Measurements from ENCODE around the gene KCNK13. TPM values are rescaled to one million over a fixed set of nuclear protein-coding genes. Genes with fewer than 3 reads are reported as not detected.

Gene KCNK13
- total RNA-seq, 1 donor from 2014 or later = not detected

DNA sequence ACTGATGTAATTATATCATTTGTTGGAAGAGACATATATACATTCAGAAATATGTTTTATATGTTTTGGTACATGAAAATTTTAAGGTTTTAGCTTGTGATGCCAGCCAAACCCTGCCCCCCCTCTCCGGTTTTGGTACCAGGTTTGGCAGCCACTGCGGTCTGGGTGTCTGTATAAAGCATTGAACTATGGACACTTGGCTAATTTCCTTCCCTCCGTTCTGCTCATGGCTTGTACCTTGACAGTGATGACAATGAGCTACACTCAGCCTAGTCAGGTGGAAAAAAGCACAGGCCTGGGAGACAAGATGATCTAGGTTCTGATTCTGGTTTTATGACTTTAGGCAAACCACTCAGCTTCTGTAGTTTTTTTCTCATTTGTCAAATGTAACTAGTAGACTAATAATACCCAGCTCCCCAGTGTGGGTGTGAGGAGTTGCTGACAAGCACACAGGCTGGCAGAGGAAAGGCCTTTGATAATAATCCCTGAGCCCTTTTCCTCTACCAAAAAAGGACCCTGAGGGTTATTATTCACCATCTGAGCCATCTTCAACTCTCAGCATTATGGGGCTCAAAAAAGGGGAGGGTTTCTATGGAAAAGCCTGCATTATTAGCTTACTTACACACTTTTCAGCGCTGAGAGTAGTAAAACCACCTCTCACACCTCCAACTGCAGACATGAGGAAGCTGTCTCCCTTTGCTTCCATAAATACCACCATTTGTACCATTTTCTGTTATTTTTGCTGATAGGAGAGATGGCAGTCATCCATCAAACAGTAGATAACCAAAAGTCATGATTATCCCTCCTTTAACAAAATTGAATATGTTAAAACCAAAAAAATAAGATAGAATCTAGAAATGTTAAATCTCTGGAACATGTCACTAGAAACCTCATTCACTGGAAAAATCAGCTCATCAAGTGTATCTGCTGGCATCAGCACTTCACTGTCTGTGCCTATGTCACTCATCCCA, 118.3 kb downstream of the KCNK13 start:
- H3K4me3 Mint-ChIP-seq (ENCODE audit: unreplicated experiment) = no peak overlapping the region
- DNase-seq (ENCODE audit: low spot score) = no peak
- H3K27ac Mint-ChIP-seq (ENCODE audit: unreplicated experiment) = no peak overlapping the region
- H3K9me3 Mint-ChIP-seq (ENCODE audit: low read depth) = peaks cover 3% of the 10 kb centered on the region
- no peaks in the 10 kb centered on the region for H3K36me3 Mint-ChIP-seq (ENCODE audit: low read depth)
- no peaks in the 10 kb centered on the region for H3K4me1 Mint-ChIP-seq (ENCODE audit: low read depth)
- TF ChIP-seq, protein P1, sequence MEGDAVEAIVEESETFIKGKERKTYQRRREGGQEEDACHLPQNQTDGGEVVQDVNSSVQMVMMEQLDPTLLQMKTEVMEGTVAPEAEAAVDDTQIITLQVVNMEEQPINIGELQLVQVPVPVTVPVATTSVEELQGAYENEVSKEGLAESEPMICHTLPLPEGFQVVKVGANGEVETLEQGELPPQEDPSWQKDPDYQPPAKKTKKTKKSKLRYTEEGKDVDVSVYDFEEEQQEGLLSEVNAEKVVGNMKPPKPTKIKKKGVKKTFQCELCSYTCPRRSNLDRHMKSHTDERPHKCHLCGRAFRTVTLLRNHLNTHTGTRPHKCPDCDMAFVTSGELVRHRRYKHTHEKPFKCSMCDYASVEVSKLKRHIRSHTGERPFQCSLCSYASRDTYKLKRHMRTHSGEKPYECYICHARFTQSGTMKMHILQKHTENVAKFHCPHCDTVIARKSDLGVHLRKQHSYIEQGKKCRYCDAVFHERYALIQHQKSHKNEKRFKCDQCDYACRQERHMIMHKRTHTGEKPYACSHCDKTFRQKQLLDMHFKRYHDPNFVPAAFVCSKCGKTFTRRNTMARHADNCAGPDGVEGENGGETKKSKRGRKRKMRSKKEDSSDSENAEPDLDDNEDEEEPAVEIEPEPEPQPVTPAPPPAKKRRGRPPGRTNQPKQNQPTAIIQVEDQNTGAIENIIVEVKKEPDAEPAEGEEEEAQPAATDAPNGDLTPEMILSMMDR (IDR thresholded peaks at IDR 0.05) = no peak
- H3K27me3 Mint-ChIP-seq (ENCODE audit: low read depth) = peaks cover 24% of the 10 kb centered on the region

DNA sequence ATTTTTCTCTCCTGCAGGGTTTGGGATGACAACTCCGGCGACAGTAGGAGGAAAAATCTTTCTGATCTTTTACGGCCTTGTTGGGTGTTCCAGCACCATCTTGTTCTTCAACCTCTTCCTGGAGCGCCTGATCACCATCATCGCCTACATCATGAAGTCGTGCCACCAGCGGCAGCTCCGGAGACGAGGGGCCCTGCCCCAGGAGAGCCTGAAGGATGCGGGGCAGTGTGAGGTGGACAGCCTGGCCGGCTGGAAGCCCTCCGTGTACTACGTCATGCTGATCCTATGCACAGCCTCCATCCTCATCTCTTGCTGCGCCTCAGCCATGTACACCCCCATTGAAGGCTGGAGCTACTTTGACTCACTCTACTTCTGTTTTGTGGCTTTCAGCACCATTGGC, 122.3 kb downstream of the KCNK13 start:
- Mint-ChIP-seq H3K36me3 (ENCODE audit: low read depth) (no peaks in the 10 kb centered on the region), H3K27me3 (ENCODE audit: low read depth) (peaks cover 36% of the 10 kb centered on the region), H3K4me1 (ENCODE audit: low read depth) (no peaks in the 10 kb centered on the region), H3K4me3 (ENCODE audit: unreplicated experiment) (no peak overlapping the region), H3K9me3 (ENCODE audit: low read depth) (peaks cover 4% of the 10 kb centered on the region), H3K27ac (ENCODE audit: unreplicated experiment) (no peak overlapping the region)
- TF ChIP-seq, protein P1 (IDR thresholded peaks at IDR 0.05) = no peak
- DNase-seq (ENCODE audit: low spot score) = no peak

DNA sequence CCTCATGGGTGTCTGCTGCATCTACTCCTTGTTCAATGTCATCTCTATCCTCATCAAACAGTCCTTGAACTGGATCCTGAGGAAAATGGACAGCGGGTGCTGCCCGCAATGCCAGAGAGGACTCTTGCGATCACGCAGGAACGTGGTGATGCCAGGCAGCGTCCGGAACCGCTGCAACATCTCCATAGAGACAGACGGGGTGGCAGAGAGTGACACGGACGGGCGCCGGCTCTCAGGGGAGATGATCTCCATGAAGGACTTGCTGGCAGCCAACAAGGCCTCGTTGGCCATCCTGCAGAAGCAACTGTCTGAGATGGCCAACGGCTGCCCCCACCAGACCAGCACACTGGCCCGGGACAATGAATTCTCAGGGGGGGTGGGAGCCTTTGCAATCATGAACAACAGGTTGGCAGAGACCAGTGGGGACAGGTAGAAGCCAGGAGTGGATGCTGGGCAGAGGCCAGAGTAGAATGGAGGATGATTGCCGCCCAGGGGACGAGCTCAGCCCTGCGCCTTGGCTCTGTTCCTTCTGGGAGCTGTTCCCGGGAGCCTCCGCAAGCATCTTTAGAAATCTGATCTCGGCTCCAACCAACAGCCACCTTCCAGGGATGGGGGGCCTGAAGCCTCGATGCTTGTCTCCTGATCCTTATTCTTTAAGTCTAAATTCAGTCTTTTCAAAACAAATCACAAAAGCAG, 122.9 kb downstream of the KCNK13 start:
- Mint-ChIP-seq H3K4me3 (ENCODE audit: unreplicated experiment) (no peak overlapping the region), H3K9me3 (ENCODE audit: low read depth) (peaks cover 4% of the 10 kb centered on the region), H3K4me1 (ENCODE audit: low read depth) (no peaks in the 10 kb centered on the region), H3K36me3 (ENCODE audit: low read depth) (no peaks in the 10 kb centered on the region), H3K27me3 (ENCODE audit: low read depth) (peaks cover 39% of the 10 kb centered on the region), H3K27ac (ENCODE audit: unreplicated experiment) (no peak overlapping the region)
- DNase-seq (ENCODE audit: low spot score) = no peak
- TF ChIP-seq, protein P1 (IDR thresholded peaks at IDR 0.05) = no peak

DNA sequence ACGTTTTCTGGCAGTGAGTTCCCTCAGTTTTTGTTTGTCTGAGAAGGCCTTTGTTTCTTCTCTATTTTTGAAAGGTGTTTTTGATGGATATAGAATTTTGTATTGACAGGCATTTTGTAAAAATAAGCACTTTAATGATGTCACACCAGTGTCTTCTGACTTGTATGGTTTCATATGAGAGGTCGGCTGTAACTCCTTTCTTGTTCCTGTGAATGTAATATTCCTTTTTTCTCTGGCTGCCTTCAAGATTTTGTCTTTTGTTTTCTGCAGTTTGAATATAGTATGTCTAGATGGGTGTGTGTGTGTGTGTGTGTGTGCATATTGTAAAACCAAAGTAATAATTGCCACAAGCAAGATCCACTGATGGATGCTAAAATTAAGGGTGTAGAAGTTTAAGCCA, 126.8 kb downstream of the KCNK13 start:
- Mint-ChIP-seq H3K27me3 (ENCODE audit: low read depth) (peaks cover 25% of the 10 kb centered on the region), H3K9me3 (ENCODE audit: low read depth) (peaks cover 4% of the 10 kb centered on the region), H3K4me1 (ENCODE audit: low read depth) (no peaks in the 10 kb centered on the region), H3K36me3 (ENCODE audit: low read depth) (no peaks in the 10 kb centered on the region), H3K4me3 (ENCODE audit: unreplicated experiment) (no peak overlapping the region), H3K27ac (ENCODE audit: unreplicated experiment) (no peak overlapping the region)
- DNase-seq (ENCODE audit: low spot score) = no peak
- TF ChIP-seq, protein P1 (IDR thresholded peaks at IDR 0.05) = no peak

DNA sequence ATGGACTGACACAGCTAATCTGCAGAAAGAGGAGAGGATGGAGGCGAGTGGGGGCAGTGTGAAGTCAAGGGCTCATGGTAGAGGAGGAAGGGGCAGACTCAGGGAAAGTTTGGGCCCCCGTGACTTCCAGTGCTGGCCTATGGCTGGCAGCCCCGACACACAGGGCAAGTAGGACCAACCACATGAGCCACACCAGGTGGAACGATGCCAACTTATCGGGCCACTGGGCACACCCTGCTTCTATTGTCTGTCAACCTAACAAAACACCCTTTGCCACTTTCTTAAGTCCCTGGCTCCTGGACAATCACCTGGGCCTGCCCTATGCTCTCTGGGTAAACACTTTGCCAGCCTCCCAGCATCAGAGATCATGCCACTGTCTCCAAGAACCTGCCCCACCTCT, 129.4 kb downstream of the KCNK13 start:
- Mint-ChIP-seq H3K27ac (ENCODE audit: unreplicated experiment) (no peak overlapping the region), H3K9me3 (ENCODE audit: low read depth) (peaks cover 4% of the 10 kb centered on the region), H3K36me3 (ENCODE audit: low read depth) (no peaks in the 10 kb centered on the region)

More for the DNA sequence above, 129.4 kb downstream of the KCNK13 start:
- Mint-ChIP-seq H3K4me1 (ENCODE audit: low read depth) (no peaks in the 10 kb centered on the region), H3K4me3 (ENCODE audit: unreplicated experiment) (no peak overlapping the region), H3K27me3 (ENCODE audit: low read depth) (peaks cover 32% of the 10 kb centered on the region)
- no peak for DNase-seq (ENCODE audit: low spot score)
- TF ChIP-seq, protein P1 (IDR thresholded peaks at IDR 0.05) = no peak
